CD8-positive, alpha-beta memory T cell (primary cell): ENCODE measurements around the gene ARID1B. TPM values are rescaled to one million over a fixed set of nuclear protein-coding genes. Genes with fewer than 3 reads are reported as not detected.
A peak's percentile ranks its signal among the peaks of the same experiment; 100 is the strongest.

ENCODE experiments used
- CTCF ChIA-PET: fragments of 350-600 bp; sonication (Branson Sonifier 250); formaldehyde crosslinking; loops from one replicate; lab custom pipeline; 2021; ENCODE audit warnings: antibody characterized with exemption; lab: Charles Lee
- POLR2A ChIA-PET: fragments of 350-600 bp; sonication (Branson Sonifier 250); formaldehyde crosslinking; loops from one replicate; lab custom pipeline; 2021; ENCODE audit warnings: antibody characterized with exemption; lab: Charles Lee
- DNase-seq, 5 donors: peaks; one replicate each; pipeline versions ENCODE4 v3.0.0 to v3.0.0-alpha.2; 2020 to 2022; ENCODE audit warnings: mixed read lengths in 1 of 5
- H3K27ac ChIP-seq: one replicate; pipeline ENCODE4 v1.7.0; 2013; ENCODE audit warnings: low read depth, mild to moderate bottlenecking, low read length, moderate library complexity
- H3K27me3 ChIP-seq: 2 replicates; pipeline ENCODE4 v1.7.0; 2013; ENCODE audit warnings: low read length, mild to moderate bottlenecking; ENCODE audit not compliant: insufficient read depth, poor library complexity, severe bottlenecking
- H3K36me3 ChIP-seq: 2 replicates; pipeline ENCODE4 v1.7.0; 2013; ENCODE audit warnings: mild to moderate bottlenecking, low read length, moderate library complexity; ENCODE audit not compliant: insufficient read depth
- H3K4me1 ChIP-seq: 2 replicates; pipeline ENCODE4 v1.7.0; 2013; ENCODE audit warnings: mild to moderate bottlenecking, low read length, moderate library complexity; ENCODE audit not compliant: insufficient read depth
- H3K4me3 ChIP-seq: 2 replicates; pipeline ENCODE4 v1.7.0; 2013; ENCODE audit warnings: mild to moderate bottlenecking, low read length
- H3K9me3 ChIP-seq: 2 replicates; pipeline ENCODE4 v1.7.0; 2013; ENCODE audit warnings: mild to moderate bottlenecking, low read length
- H3K27ac Mint-ChIP-seq, 8 donors: one replicate each; pipeline ENCODE4 v1.8.0; 2020 to 2021; ENCODE audit warnings: mixed read lengths in 8 of 8, mild to moderate bottlenecking in 6 of 8, inconsistent platforms in 3 of 8, moderate library complexity in 3 of 8
- H3K27me3 Mint-ChIP-seq, 2 donors: one replicate each; pipeline ENCODE4 v1.8.0; 2020 to 2021; ENCODE audit warnings: mixed read lengths in 2 of 2, mild to moderate bottlenecking in 1 of 2, moderate library complexity in 1 of 2
- H3K36me3 Mint-ChIP-seq, 3 donors: one replicate each; pipeline ENCODE4 v1.8.0; 2020 to 2021; ENCODE audit warnings: mixed read lengths in 3 of 3, inconsistent platforms in 1 of 3, mild to moderate bottlenecking in 1 of 3
- H3K4me1 Mint-ChIP-seq, 3 donors: one replicate each; pipeline ENCODE4 v1.8.0; 2020 to 2021; ENCODE audit warnings: mixed read lengths in 3 of 3, inconsistent platforms in 1 of 3, mild to moderate bottlenecking in 1 of 3
- H3K4me3 Mint-ChIP-seq, 7 donors: one replicate each; pipeline ENCODE4 v1.8.0; 2020 to 2021; ENCODE audit warnings: mixed read lengths in 7 of 7, mild to moderate bottlenecking in 6 of 7, moderate library complexity in 4 of 7, inconsistent platforms in 2 of 7
- H3K9me3 Mint-ChIP-seq, 5 donors: one replicate each; pipeline ENCODE4 v1.8.0; 2020 to 2022; ENCODE audit warnings: mixed read lengths in 5 of 5, mild to moderate bottlenecking in 3 of 5, moderate library complexity in 2 of 5, inconsistent platforms in 1 of 5
- polyA plus RNA-seq: library from polyadenylated mRNA; unstranded; fragments of 300-500 nt; fragmentation: Illumina TruSeq; gene quantifications from one replicate; pipeline ENCODE4 v1.2.3, GENCODE V29; 2021
- total RNA-seq, 2 experiments: library from RNA; stranded (reverse); gene quantifications; one replicate each; pipeline ENCODE4 v1.2.3, GENCODE V29; 2021

Gene ARID1B
- total and polyA plus RNA-seq, 3 experiments from 2014 or later: 19.1 to 57.9 (median 53.0) TPM

- H3K27me3 Mint-ChIP-seq: no peaks in the 10 kb centered on the region
- peak overlapping the region in 1 of 8 donors; percentile 63 for H3K27ac Mint-ChIP-seq
- peaks cover 14% of the 10 kb centered on the region for H3K4me1 ChIP-seq
- H3K4me3 Mint-ChIP-seq: no peak overlapping the region
- ChIA-PET POLR2A (no interaction called here), CTCF (no interaction called here)
- H3K27me3 ChIP-seq: no peaks in the 10 kb centered on the region
- no peaks in the 10 kb centered on the region for H3K36me3 ChIP-seq
- H3K4me3 ChIP-seq: no peak overlapping the region
- H3K4me1 Mint-ChIP-seq: peaks cover 81 to 96% (median 92%) of the 10 kb centered on the region in 3 donors
- no peaks in the 10 kb centered on the region for H3K9me3 Mint-ChIP-seq
- H3K27ac ChIP-seq: no peak overlapping the region
- peaks cover 0 to 22% (median 9%) of the 10 kb centered on the region in 3 donors for H3K36me3 Mint-ChIP-seq
- DNase-seq: no peak
- H3K9me3 ChIP-seq: no peaks in the 10 kb centered on the region
These were observed 97.9 kb downstream of the ARID1B start for GRCh38 chr6:156875062-156875461.

DNA sequence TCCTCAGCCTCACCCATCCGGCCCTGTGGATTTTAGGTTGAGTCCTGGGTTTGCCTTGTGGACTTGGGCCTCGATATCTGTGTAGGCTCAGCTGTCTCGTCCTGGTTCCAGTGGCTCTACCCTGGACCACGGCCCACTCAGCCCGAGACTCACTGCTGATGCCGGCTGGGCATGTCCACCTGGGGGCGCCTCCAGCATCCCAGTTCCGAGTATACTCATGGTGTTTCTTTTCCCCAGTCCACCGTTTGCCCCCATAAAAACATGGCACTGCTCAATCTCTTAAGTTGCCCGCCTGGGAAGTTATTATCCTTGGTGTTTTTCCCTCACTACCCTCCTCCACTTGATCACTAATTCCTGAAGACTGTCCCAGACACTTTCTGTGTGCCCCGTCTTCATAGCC, 99.1 kb downstream of the ARID1B start:
- no peaks in the 10 kb centered on the region for H3K27me3 ChIP-seq
- no peak for DNase-seq
- H3K4me3 ChIP-seq: no peak overlapping the region
- no peak overlapping the region for H3K27ac ChIP-seq
- POLR2A ChIA-PET: no interaction called here
- H3K4me1 Mint-ChIP-seq: peaks cover 74 to 92% (median 89%) of the 10 kb centered on the region in 3 donors
- H3K36me3 ChIP-seq: no peaks in the 10 kb centered on the region
- H3K4me3 Mint-ChIP-seq: peak overlapping the region in 1 of 7 donors; percentile 58
- no peak overlapping the region for H3K27ac Mint-ChIP-seq
- H3K9me3 Mint-ChIP-seq: no peaks in the 10 kb centered on the region
- H3K36me3 Mint-ChIP-seq: peaks cover 0 to 16% (median 7%) of the 10 kb centered on the region in 3 donors
- H3K9me3 ChIP-seq: no peaks in the 10 kb centered on the region
- H3K4me1 ChIP-seq: peaks cover 14% of the 10 kb centered on the region
- H3K27me3 Mint-ChIP-seq: no peaks in the 10 kb centered on the region
- CTCF ChIA-PET: no interaction called here

DNA sequence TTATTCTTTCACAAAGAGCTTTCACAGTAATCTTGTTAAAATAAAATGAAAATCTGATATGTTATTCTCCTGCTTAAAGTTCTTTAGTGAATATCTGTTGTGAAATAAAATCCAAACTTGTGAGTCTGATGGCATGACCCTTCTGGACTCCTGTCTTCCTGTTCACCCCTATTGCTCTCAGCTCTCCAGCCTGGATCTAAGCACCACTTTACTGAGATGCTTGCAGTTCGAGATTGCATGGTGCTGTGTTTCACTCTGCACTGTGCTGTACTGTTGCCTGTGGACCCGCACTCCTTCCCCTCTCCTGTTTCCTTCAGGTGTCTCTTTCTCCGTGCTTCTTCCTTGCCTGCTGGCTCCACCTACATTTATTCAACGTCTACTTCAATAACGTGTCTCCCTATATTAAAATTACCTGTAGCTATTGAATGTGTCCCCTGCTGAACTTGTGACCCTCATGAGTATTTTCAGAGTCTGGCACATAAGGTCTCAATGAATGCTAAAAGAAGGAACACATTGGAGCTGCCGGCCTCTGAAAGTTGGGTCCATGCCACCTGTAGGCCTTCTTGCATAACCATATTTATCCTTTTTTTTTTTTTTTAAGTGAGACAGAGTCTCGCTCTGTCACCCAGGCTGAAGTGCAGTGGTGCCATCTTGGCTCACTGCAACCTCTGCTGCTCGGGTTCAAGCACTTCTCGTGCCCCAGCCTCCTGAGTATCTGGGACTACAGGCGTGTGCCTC, 100.1 kb downstream of the ARID1B start:
- Histone ChIP-seq H3K27ac (no peak overlapping the region), H3K27me3 (no peaks in the 10 kb centered on the region), H3K36me3 (no peaks in the 10 kb centered on the region), H3K9me3 (no peaks in the 10 kb centered on the region), H3K4me1 (peaks cover 20% of the 10 kb centered on the region), H3K4me3 (no peak overlapping the region)
- Mint-ChIP-seq H3K4me1 (peaks cover 74 to 93% (median 92%) of the 10 kb centered on the region in 3 donors), H3K36me3 (peaks cover 0 to 16% (median 7%) of the 10 kb centered on the region in 3 donors), H3K4me3 (no peak overlapping the region), H3K27ac (peak overlapping the region in 1 of 8 donors; percentile 51), H3K9me3 (no peaks in the 10 kb centered on the region), H3K27me3 (no peaks in the 10 kb centered on the region)
- CTCF ChIA-PET: interaction anchor here (1.0 kb wide), 1 partner anchor 27 kb away, joined by 3 read pairs; no protein-coding TSS in a partner anchor
- DNase-seq: no peak
- POLR2A ChIA-PET: no interaction called here

DNA sequence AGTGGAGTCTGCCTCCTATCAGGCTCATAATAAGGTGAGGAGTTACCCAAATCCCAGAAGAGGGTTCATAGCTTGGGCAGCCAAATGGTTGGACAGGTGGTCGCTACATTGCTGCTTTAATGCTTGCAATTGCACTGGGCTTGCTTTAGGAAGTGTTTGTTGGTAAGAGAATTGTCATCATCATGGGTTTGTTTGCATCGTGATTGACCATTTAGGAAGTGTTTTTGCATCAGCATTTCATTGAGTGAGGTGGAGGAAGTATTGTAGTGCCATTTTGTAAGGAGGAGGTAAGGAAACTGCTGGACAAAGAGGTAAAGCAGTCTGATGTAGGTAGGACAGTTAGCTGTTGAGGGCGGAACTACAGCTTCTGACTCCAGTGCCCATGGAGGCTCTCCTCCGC, 101.5 kb downstream of the ARID1B start:
- POLR2A ChIA-PET: no interaction called here
- no peaks in the 10 kb centered on the region for H3K27me3 Mint-ChIP-seq
- Histone ChIP-seq H3K36me3 (no peaks in the 10 kb centered on the region), H3K27me3 (no peaks in the 10 kb centered on the region), H3K9me3 (no peaks in the 10 kb centered on the region), H3K4me1 (peaks cover 31% of the 10 kb centered on the region), H3K27ac (no peak overlapping the region), H3K4me3 (no peak overlapping the region)
- H3K4me1 Mint-ChIP-seq: peaks cover 77 to 94% (median 93%) of the 10 kb centered on the region in 3 donors
- no peak for DNase-seq
- H3K27ac Mint-ChIP-seq: no peak overlapping the region
- H3K36me3 Mint-ChIP-seq: peaks cover 0 to 8% (median 4%) of the 10 kb centered on the region in 3 donors
- no peaks in the 10 kb centered on the region for H3K9me3 Mint-ChIP-seq
- CTCF ChIA-PET: no interaction called here
- no peak overlapping the region for H3K4me3 Mint-ChIP-seq

GRCh38 chr6:156879186-156879585, 102.0 kb downstream of the ARID1B start:
- H3K36me3 ChIP-seq: no peaks in the 10 kb centered on the region
- DNase-seq: no peak
- peaks cover 0 to 5% (median 4%) of the 10 kb centered on the region in 3 donors for H3K36me3 Mint-ChIP-seq
- H3K27me3 ChIP-seq: no peaks in the 10 kb centered on the region
- H3K4me3 Mint-ChIP-seq: no peak overlapping the region
- no peak overlapping the region for H3K4me3 ChIP-seq
- no peaks in the 10 kb centered on the region for H3K27me3 Mint-ChIP-seq
- peaks cover 31% of the 10 kb centered on the region for H3K4me1 ChIP-seq
- CTCF ChIA-PET: no interaction called here
- H3K9me3 ChIP-seq: no peaks in the 10 kb centered on the region
- no peak overlapping the region for H3K27ac ChIP-seq
- POLR2A ChIA-PET: no interaction called here
- peak overlapping the region in 1 of 8 donors; percentile 64 for H3K27ac Mint-ChIP-seq
- no peaks in the 10 kb centered on the region for H3K9me3 Mint-ChIP-seq
- H3K4me1 Mint-ChIP-seq: peaks cover 78 to 94% (median 92%) of the 10 kb centered on the region in 3 donors

- H3K4me1 Mint-ChIP-seq: peaks cover 78 to 94% (median 92%) of the 10 kb centered on the region in 3 donors
- CTCF ChIA-PET: no interaction called here
- Histone ChIP-seq H3K27ac (no peak overlapping the region), H3K4me1 (peaks cover 31% of the 10 kb centered on the region), H3K4me3 (no peak overlapping the region), H3K9me3 (no peaks in the 10 kb centered on the region), H3K36me3 (no peaks in the 10 kb centered on the region), H3K27me3 (no peaks in the 10 kb centered on the region)
- H3K36me3 Mint-ChIP-seq: peaks cover 0 to 2% (median under 1%) of the 10 kb centered on the region in 3 donors
- no peak for DNase-seq
- H3K27me3 Mint-ChIP-seq: no peaks in the 10 kb centered on the region
- no peak overlapping the region for H3K4me3 Mint-ChIP-seq
- H3K9me3 Mint-ChIP-seq: no peaks in the 10 kb centered on the region
- POLR2A ChIA-PET: no interaction called here
- H3K27ac Mint-ChIP-seq: peak overlapping the region in 2 of 8 donors; percentile 2 to 64
These were observed 102.4 kb downstream of the ARID1B start for GRCh38 chr6:156879591-156879990.

DNA sequence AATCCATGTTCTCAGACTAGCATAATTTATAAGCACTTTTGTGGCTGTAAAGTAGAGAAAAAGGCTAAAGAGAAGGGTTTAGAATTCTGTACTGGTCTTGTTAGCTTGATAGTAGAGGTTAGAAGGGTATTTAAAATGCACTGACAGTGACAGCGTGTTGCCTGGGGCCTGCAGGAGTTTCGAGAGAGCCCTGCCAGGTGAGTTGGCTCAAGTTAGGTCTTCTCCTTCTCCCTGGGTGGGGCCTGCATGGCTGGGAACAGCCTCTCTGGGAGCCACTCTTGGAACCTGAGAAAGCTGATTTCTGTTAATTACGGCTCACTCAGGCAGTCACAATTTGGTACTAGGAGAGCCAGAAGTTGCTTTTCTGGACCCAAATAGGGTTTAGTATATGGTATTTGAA, 103.7 kb downstream of the ARID1B start:
- H3K9me3 ChIP-seq: no peaks in the 10 kb centered on the region
- H3K27ac ChIP-seq: no peak overlapping the region
- H3K27me3 ChIP-seq: no peaks in the 10 kb centered on the region
- H3K4me3 ChIP-seq: no peak overlapping the region
- CTCF ChIA-PET: no interaction called here
- H3K4me3 Mint-ChIP-seq: peak overlapping the region in 1 of 7 donors; percentile 20
- no peaks in the 10 kb centered on the region for H3K36me3 ChIP-seq
- H3K4me1 ChIP-seq: peaks cover 31% of the 10 kb centered on the region
- H3K9me3 Mint-ChIP-seq: no peaks in the 10 kb centered on the region
- DNase-seq: no peak
- POLR2A ChIA-PET: interaction anchor here (0.7 kb wide), 1 partner anchor 704 kb away, joined by 8 read pairs; no protein-coding TSS in a partner anchor
- H3K4me1 Mint-ChIP-seq: peaks cover 77 to 94% (median 92%) of the 10 kb centered on the region in 3 donors
- H3K27ac Mint-ChIP-seq: peak overlapping the region in 1 of 8 donors; percentile 35
- H3K36me3 Mint-ChIP-seq: no peaks in the 10 kb centered on the region
- no peaks in the 10 kb centered on the region for H3K27me3 Mint-ChIP-seq
